HG03469 (cell line): ENCODE measurements around the gene ARID3A.
"Not testable (repeated sequence)": the region's sequence is repeated elsewhere in the genome, so short reads cannot be mapped to it uniquely, and the experiment has no call there.

Experiments
- ATAC-seq: cut with Tn5 transposase; IDR thresholded peaks from one replicate; pipeline ENCODE4 v1.9.1; 2021; ENCODE audit warnings: mild to moderate bottlenecking, moderate library complexity, moderate number of reproducible peaks; ENCODE audit not compliant: unreplicated experiment

Gene ARID3A

DNA sequence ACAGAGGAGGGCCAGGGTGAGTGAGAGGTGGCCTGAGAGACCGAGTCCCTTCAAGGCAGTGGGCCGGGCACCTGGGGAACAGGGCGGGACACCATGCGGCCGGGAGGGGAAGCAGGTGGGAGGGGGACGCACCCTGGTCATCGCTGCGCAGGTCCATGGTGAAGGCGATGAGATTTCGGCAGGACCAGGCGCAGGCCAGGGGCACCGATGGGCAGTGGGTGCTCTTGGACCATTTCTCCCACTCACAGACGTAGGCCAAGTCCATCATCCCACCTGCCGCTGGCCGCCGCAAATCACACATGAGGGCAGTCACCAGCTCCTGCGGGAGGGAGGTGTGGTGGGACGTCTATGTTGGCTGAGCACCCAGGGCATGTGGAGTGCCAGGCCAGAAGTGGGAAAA, 35.0 kb upstream of the ARID3A start:
- no peak for ATAC-seq

DNA sequence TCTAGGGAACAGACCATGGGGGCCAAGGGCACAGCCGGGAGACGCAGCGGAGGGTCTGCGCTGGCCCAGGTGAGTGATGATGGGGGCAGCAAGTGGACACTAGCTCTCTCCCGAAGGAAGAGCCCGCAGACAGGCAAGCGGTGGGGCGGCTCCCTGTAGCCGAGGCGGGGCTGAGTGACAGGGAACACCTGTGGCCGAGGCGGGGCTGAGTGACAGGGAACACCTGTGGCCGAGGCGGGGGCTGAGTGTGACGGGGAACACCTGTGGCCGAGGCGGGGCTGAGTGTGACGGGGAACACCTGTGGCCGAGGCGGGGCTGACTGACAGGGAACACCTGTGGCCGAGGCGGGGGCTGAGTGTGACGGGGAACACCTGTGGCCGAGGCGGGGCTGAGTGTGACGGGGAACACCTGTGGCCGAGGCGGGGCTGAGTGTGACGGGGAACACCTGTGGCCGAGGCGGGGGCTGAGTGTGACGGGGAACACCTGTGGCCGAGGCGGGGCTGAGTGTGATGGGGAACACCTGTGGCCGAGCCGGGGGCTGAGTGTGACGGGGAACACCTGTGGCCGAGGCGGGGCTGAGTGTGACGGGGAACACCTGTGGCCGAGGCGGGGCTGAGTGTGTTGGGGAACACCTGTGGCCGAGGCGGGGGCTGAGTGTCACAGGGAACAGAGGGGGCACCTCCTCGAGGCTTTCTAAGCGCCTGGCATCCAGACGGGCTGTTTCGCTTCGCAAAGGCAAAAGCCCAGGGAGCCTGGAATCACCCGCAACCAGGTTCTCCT, 34.2 kb upstream of the ARID3A start:
- ATAC-seq = not testable (repeated sequence)

DNA sequence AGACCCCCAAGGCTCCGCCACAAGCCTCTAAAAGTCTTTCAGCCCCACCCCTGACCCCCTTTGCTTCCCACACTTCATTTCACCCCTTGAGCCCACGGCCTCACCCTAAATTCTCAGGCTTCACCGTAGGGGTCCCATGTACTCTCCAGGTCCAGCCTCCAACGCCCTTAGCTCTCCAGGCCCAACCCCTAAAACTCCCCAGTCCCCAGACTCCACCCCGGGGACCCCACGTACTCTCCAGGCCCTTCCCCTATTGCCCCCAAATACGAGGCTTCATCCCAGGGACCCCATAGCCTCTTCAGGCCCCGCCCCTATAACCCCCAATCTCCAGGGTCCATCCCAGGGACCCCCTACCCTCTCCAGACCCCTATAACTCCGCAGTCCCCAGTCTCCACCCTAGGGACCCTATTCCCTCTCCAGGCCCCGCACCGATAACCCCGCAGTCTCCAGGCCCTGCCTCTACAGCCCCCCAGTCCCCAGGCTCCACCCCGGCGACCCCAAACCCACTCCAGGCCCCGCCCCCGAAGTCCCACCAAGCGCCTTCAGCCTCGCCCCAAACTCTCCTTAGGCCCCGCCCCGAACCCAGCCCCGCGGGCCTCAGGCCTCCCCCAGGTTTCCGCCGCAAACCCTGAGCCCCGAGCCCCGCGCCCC, 33.5 kb upstream of the ARID3A start:
- ATAC-seq = no peak

DNA sequence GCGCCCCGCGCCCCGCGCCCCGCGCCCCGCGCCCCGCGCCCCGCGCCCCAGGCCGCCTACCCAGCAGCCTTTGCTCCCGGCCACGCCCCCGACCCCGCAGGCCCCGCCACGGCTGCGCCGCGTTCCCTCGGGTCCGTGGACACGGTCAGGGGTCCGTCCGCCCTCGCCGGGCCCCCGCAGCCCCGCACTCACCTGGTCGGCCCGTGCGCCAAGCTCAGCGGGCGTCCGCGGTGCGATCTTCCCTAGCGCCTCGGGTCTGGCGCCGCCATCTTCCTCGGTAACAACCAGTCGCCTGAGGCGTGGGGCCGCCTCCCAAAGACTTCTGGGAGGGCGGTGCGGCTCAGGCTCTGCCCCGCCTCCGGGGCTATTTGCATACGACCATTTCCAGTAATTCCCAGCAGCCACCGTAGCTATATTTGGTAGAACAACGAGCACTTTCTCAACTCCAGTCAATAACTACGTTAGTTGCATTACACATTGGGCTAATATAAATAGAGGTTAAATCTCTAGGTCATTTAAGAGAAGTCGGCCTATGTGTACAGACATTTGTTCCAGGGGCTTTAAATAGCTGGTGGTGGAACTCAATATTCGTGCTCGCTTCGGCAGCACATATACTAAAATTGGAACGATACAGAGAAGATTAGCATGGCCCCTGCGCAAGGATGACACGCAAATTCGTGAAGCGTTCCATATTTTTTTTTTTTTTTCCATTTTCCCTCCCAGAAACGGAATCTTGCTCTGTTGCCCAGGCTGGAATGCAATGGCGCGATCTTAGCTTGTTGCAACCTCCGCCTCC, 32.7 kb upstream of the ARID3A start, which contains the start of the genes MED16 and RNU6-9:
Gene MED16 (minus strand): TSS at position 294 of the 796 bp plus-strand sequence. CDS start 2,056 bp downstream, outside the sequence.
Gene RNU6-9 (plus strand): TSS at position 591 of the 796 bp plus-strand sequence.
- ATAC-seq = peak; percentile 55

DNA sequence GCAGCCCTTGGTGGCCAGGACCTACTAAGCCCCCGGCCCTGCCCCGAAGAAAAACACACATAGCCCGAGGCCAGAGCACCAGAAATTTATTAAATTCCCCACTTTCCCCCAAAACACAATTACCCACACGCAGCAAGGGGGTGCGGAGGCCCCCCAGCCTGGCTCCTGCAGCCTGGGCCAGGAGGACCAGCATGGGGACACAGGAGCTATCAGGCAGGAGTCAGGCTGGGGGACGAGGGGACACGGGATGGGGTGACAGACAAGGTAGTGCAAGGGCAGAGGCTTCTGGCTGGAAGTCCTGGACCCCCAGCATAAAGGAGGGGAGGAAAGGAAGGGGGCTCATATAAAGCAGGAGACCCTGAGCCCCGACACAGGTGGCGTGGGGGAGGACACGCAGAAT, 29.4 kb upstream of the ARID3A start:
- no peak for ATAC-seq

DNA sequence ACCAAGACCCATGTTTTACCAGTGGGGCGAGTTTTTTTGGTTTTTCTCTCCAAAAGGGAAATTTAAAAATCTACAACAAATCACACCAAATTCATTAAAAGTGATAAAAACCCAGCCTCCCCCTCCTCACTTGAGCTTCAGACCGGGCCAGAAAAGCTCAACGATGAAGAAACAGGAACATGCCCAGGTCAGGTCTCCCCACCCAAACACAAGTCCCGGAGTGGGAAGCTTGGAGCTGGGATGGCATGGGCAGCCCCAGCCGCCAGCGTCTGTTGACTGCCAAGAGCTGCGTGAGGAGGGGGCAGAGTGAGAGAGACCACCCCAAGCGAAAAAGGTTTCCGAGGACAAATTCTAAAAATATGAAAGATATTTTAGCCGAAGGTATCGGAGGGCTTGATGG, 28.8 kb upstream of the ARID3A start:
- ATAC-seq = no peak

DNA sequence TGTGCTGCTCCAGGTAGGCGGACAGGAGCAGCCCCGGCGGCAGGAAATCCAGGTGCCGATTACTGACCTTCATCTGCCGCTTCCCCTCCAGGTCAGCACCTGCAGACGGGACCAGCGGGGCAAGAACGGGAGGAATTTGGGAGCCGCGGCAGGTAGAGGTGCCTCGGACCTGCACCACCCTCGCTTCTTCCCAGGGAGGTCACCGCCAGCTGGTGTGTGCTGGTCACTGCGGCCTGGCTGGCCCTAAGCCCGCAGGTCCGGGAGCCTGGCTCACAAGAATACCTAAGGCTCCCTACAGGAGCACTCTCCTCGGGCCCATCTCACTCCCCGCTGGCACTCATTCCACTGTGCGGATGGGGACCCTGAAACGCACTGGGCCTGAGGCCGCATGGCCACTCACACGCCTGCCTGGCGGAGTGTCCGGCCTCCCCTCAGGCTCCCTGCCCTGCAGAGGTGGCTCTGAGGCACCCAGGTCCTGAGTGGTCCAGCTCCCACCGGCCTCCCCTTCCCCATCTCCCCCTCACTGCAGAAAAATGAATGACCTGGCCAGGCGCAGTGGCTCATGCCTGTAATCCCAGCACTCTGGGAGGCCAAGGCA, 28.3 kb upstream of the ARID3A start:
- no peak for ATAC-seq

DNA sequence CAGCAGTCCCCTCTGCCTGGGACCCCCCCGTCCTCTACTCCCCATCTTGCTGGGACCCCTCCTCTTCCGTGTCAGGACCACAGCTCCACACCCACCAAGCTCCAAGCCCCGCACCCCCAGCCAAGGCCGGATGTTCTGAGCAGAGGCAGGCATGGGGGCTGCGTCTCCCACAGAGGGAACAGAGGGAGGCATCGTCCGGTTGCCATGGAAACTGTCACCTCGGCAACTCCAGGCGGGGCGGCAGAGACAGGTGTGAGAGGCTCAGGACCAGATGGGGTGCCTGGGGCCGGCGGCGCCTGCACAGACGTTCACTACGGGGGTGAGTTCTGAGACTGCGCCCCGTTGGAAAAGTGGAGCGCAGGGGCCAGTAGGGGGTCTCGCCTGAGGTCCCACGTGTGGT, 27.2 kb upstream of the ARID3A start:
- ATAC-seq = no peak

DNA sequence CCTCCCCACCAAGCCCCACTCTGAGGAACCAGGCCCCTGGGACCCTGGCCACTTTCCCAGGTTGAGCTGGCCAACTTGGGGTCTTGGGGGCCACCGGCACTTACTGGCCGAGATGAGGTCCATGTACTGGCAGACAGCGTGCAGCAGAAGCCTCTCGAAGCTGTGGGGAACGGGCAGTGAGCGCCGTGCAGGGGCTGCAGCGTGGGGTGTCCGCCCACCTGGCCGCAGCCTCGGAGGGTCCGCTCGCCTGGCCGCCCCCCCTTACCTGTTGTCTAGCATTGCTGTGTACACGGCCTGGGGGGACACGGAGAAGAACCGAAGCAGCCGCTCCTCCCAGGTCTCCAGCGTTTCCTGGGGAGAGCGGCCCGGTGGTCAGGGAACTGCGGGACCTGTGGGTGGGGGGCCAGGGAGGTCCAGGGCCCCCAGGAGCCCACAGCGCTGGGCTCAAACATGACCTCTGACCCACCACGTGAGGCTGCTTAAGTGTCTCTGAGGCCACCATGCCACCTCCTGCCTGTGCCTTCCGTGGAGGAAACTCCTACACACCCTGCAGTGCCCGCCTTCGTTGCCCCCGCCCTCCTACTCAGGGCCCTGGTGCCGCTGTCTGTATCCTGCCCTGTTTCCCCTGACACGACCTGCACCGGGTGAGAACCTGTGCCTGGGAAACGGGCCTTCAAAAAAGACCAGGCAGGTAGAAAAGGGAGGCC, 26.3 kb upstream of the ARID3A start:
- ATAC-seq = no peak

DNA sequence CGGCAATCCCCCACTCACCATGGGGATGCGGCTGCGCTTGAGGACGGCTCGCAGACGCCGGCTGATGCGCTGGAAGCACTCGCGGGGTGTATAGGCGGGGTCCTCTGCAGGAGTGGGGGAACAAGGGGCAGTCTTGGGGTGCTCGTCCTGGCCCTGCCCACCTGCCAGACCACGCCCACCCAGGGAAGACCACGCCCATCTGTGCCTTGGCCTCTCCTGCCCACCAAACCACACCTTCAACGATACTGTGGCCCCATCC, 25.9 kb upstream of the ARID3A start:
- ATAC-seq = no peak

DNA sequence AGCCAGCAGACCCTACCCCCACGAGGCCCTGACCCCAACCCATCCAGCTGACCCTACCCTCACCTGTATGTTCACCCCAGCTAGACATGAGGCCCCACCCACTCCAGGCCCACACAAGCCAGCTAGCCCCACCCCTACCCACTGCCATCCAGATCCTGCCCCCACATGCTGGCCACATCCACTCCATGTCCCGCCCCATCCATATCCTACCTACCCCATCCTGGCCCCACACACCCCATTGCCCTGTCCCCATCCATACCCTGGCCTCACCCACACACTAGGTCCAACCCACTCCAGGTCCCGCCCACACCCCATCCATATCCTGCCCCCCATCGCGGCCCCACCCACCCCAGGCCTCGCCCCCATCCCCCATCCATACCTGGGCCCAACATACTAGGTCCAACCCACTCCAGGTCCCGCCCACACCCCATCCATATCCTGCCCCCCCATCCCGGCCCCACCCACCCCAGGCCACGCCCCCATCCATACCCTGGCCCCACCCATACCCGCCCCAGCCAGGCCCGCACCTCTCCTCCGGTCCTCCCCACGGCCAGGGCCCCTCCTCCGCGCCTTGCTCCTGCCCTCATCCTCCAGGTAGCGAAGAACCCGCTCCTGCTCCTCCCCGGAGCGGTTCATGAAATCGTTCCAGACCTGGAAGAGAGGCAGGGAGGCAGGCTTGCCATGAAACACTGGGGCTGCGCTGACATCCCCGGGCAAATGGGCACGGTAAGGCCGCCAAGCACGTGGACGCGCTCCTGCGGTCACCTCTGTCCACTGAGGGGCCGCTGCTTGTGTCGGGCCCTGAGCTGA, 25.3 kb upstream of the ARID3A start:
- ATAC-seq = no peak

DNA sequence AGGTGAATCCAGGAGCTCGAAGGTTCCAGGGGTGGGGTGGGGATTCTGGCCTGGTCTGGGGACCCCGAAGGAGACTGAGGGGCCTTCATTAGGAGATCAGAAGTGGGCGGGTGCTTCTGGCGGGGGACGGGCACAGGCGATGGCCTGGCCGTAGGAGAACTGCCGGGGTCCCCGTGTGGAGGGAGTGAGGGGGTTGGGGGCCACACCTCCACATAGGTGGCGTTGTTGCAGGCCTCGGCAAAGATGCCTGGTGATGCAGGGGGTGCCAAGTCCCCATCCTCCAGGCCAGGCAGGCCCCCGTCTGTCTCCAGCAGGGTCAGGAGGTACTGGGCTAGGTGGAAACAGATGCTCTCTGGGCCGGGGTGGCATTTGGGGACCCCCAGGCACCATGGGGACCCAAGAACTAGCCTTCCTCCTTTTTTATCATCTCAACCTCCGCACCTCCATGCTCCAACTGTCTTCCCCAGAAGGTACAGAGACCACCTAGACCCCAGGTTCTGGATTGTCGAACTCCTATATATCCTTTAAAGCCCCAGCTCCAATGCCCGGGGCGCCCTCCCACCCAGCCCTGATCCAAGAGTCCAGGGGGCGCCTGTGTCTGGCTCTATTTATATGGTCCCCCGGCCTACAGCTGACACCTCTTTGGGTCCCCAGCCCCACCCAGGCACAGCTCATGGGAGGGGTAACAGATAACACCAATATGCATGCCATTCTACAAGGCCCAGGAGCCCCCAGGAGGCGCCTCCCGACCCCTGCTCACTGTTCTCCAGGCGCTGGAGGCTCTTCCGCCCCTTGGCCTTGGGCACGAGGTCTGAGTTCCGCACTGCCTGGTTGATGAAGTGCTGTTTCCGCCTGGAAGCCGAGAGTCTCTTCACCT, 24.4 kb upstream of the ARID3A start:
- ATAC-seq = no peak

DNA sequence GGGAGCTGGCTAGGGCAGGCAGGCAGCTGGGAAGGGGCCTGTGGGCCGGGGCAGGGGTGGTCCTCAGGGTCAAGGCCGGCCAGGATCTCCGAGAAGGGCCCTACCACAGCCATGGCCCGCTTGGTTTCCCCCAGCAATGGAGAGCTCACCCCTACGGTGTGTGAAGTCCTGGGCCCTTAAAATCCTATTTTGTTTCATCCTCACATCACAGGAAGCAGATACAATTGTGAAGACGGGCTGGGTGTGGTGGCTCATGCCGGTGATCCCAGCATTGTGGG, 23.8 kb upstream of the ARID3A start:
- ATAC-seq = no peak

DNA sequence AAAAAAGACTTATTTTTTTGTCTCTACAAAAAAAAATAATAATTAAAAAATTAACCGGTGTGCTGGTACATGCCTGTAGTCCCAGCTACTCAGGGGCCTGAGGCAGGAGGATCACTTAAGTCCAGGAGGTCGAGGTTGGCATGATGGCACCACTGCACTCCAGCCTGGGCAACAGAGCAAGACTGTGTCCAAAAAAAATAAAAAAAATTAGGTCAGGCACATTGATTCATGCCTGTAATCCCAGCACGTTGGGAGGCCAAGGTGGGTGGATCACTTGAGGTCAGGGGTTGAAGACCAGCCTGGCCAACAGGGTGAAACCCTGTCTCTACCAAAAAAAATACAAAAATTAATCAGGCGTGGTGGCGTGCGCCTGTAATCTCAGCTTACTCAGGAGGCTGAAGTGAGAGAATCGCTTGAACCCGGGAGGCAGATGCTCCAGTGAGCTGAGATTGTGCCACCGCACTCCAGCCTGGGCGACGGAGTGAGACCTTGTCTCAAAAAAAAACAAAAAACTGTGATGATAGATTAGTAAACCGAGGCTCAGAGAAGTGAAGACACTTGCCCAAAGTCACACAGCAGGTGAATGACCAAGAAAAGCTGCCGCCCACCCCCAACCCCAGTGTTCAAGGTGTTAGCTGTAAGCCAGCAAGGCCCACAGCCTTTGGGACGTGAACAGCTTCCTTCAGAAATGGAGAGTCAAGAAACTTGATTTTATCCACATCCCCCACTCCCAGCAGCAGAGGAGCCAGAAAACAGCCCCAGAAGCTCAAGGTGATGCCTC, 23.2 kb upstream of the ARID3A start:
- ATAC-seq = no peak

DNA sequence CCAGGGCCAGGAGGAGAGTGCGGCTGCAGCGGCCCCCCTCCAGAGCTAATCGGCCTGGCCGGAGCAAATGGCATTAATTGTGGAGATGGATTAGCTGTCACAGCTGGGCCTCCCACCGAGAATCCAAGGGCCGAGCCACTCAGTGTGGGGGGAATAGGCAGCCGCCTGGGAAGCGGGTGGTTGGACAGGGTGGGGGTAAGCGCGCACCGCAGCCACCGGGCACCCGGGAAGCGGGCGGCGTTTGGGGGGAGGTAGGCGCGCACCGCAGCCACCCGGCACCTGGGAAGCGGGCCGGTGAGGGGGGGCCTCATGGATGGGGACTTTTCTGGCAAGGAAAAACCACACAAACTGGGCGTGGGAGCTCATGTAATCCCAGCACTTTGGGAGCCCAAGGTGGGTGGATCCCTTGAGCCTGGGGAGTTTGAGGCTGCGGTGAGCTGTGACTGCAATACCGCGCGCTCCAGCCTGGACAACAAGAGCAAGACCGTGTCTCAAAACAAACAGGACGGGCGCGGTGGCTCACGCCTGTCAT, 22.5 kb upstream of the ARID3A start:
- no peak for ATAC-seq

DNA sequence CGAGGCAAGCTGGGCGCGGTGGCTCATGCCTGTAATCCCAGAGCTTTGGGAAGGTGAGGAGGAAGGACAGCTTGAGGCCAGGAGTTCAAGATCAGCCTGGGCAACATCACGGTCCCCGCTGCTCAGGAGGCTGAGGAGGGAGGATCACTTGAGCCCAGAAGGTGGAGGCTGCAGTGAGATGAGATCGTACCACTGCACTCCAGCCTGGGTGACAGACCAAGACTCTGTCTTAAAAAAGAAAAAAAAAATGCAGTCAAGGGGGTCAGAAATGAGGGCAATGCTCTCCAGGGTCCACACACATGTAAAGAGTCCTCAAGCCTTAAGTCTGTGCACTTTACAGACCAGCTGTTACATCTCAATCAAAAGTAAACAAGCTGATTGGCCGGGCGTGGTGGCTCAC, 21.3 kb upstream of the ARID3A start:
- no peak for ATAC-seq

DNA sequence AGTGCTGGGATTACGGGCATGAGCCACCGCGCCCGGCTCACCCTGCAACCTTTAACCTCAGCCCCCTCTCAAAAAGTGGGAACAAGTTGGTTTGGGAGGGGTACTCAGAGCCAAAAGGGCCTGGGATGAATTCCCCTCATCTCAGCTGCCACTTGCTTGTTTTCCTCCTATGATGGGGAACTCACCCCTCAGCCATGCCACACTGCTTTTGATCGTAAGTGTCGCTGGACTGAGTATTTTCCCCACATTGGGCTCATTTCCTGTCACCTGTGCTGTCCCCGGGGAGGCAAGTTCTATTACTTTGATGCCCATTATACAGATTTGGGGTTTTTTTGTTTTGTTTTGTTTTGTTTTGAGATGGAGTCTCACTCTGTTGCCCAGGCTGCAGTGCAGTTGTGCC, 19.4 kb upstream of the ARID3A start:
- no peak for ATAC-seq

DNA sequence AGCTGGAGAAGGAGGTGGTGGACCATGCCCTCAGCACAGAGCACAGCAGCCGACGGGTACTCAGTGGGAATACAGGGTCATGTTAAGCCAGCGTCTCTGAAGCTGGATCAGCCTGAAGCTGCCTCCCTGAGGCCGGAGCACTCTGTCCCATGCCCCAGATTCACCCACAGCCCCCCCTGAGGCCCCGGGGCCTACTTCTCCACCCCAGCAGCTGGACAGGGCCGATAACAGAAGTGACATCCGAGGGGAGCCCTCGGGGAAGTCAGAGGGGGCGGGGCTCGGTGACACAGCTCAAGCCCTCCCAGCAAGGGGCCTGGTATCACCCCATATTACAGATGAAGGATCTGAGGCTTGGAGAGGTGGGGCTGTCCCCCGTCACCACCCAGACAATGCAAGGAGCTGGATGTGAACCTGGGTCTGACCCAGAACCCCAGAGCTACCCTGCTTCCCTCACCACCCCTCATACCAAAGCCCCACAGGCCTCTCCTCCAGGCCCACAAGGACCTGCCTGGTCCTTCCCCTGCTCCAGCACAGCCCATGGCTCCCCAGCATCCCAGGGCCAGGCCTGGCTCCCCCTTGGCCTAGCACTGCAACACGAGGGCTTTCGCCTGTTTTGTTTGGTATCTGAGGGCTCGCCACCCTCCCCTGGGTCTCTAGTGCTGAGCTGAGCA, 18.5 kb upstream of the ARID3A start:
- no peak for ATAC-seq
